Dendritic cell treated with granulocyte-macrophage colony-stimulating factor and Interleukin-4, amounts not matched to agents 40 ng/mL and 50 ng/mL, for 4 days (primary cell): ENCODE measurements around the gene ZNF234.
"Not testable (repeated sequence)": the region's sequence is repeated elsewhere in the genome, so short reads cannot be mapped to it uniquely, and the experiment has no call there.

ENCODE experiments used
- H3K27ac Mint-ChIP-seq: one replicate; pipeline ENCODE4 v1.8.0; 2022; ENCODE audit warnings: mild to moderate bottlenecking, mixed read lengths
- H3K27me3 Mint-ChIP-seq: one replicate; pipeline ENCODE4 v1.8.0; 2022; ENCODE audit warnings: mild to moderate bottlenecking, mixed read lengths
- H3K36me3 Mint-ChIP-seq: one replicate; pipeline ENCODE4 v1.8.0; 2022; ENCODE audit warnings: low read depth, mixed read lengths
- H3K4me1 Mint-ChIP-seq: one replicate; pipeline ENCODE4 v1.8.0; 2022; ENCODE audit warnings: low read depth, mixed read lengths
- H3K4me3 Mint-ChIP-seq: one replicate; pipeline ENCODE4 v1.8.0; 2022; ENCODE audit warnings: mild to moderate bottlenecking, moderate library complexity, mixed read lengths
- H3K9me3 Mint-ChIP-seq: one replicate; pipeline ENCODE4 v1.8.0; 2022; ENCODE audit warnings: mixed read lengths
- intact Hi-C: fragments of 100-400 bp; cut with micrococcal nuclease; formaldehyde crosslinking; loops from one replicate; pipeline ENCODE4 v1.15.0; 2022

Gene ZNF234

DNA sequence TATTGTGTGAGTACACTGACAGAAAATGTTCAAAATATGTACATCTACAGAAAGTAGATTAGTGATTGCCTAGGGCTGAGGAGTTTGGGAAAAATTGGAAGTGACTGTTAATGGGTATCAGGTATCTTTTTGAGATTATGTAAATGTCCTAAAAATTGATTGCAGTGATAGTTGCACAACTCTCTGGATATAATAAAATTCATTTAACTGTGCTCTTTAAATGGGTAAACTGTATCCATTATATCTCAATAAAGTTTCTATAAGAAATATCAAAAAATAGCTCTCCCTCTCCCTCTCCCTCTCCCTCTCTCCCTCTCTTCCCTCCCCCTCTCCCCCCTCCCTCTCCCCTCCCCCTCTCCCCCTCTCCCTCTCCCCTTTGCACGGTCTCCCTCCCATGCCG lies 61.6 kb downstream of the ZNF234 start:
- intact Hi-C loops, result no loop called here
- Mint-ChIP-seq H3K27ac (no peak overlapping the region), H3K36me3 (peaks cover 10% of the 10 kb centered on the region), H3K4me3 (no peak overlapping the region), H3K4me1 (peaks cover 5% of the 10 kb centered on the region), H3K27me3 (peaks cover 12% of the 10 kb centered on the region), H3K9me3 (peaks cover 51% of the 10 kb centered on the region)

DNA sequence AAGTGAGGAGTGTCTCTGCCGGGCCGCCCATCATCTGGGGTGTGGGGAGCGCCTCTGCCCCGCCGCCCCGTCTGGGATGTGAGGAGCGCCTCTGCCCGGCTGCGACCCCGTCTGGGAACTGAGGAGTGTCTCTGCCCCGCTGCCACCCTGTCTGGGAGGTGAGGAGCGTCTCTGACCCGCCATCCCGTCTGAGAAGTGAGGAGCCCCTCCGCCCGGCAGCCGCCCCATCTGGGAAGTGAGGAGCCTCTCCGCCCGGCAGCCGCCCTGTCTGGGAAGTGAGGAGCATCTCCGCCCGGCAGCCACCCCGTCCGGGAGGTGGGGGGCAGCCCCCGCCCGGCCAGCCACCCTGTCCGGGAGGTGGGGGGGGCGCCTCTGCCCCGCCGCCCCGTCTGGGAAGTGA lies 62.5 kb downstream of the ZNF234 start:
- H3K27me3 Mint-ChIP-seq, result peaks cover 12% of the 10 kb centered on the region
- H3K36me3 Mint-ChIP-seq, H3K27ac Mint-ChIP-seq, H3K4me3 Mint-ChIP-seq, intact Hi-C loops: not testable (repeated sequence)
- peaks cover 12% of the 10 kb centered on the region for H3K4me1 Mint-ChIP-seq
- peaks cover 48% of the 10 kb centered on the region for H3K9me3 Mint-ChIP-seq

DNA sequence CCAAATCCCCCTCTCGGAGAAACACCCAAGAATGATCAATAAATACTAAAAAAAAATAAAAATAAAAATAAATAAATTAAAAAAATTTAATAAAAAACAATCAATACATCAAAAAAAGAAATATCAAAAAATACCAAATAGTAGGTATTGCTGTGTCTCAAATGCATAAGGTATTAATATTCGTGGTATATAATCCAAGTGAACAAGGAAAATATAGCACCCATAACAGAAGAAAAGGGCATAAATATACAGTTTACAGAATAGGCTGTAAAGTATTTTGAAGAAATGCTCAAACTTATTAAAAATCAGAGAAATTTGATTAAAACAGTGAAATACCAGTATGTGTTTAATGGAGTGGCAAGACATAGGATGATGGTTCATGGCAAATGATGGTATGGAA lies 63.4 kb downstream of the ZNF234 start:
- Mint-ChIP-seq H3K4me3 (no peak overlapping the region), H3K4me1 (peaks cover 12% of the 10 kb centered on the region), H3K36me3 (peaks cover 10% of the 10 kb centered on the region), H3K9me3 (peaks cover 40% of the 10 kb centered on the region), H3K27me3 (peaks cover 12% of the 10 kb centered on the region), H3K27ac (no peak overlapping the region)
- intact Hi-C loops, result no loop called here

DNA sequence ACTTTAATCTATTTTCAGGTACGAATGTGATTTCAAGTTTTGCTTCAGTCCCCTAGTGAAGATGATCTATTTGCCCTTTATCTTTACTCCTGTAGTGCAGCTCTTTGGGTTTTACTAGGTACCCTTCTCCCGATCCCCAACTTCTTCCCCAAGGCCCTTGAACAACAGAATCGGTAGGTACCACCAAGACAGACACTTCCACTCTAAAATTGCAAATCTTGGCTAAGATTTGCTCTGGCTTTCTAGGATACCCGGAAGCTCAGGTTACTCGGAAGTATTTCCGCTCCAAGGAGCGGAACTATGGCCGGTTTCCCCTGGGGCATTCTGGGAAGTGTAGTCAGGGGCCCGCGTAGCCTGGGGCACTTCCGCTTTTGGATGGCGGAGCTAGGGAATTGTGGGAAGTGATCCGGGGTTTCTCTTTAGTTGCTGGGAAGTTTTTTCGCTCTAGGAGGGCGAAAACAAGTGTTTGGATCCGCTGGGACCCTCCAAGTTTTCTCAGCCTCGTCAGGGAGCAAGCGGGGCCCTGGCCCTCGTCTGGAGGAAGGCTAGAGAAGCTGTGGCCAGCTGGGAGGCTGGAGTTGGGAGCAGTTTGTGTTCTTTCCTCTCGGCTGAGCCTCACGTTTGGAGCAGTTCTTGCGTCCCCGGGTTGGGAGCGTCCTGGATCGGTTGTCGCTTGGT lies 65.9 kb downstream of the ZNF234 start:
- Mint-ChIP-seq H3K27me3 (peaks cover 11% of the 10 kb centered on the region), H3K4me3 (peak overlapping the region; percentile 96), H3K4me1 (peaks cover 12% of the 10 kb centered on the region), H3K27ac (peak overlapping the region; percentile 98), H3K9me3 (peaks cover 36% of the 10 kb centered on the region), H3K36me3 (peaks cover 11% of the 10 kb centered on the region)
- intact Hi-C loops, result loop anchor here (1.0 to 2.0 kb wide), 3 partner anchors 42 to 98 kb away; partner anchors contain the start of genes ZNF225, ZNF226 and ZNF235
